Gastrocnemius medialis (tissue), 4 donors: ENCODE measurements around the gene LMNTD1.

Experiments
- CTCF ChIP-seq, 5 experiments: fragments of 450-650 bp in 3 of 5; fragments of 200-600 bp in 2 of 5; sonication (generic) in 2 of 5; IDR thresholded peaks in 4 of 5; conservative IDR thresholded peaks in 1 of 5; 1 replicate in 4 of 5; 2 replicates in 1 of 5; pipeline ENCODE4 v1.5.1; 2016 to 2019; ENCODE audit warnings: antibody characterized with exemption in 5 of 5, mild to moderate bottlenecking in 3 of 5, moderate library complexity in 3 of 5
- POLR2A ChIP-seq, 2 donors: fragments of 450-650 bp; IDR thresholded peaks; one replicate each; pipeline ENCODE4 v1.6.1; 2017; ENCODE audit warnings: antibody characterized with exemption in 2 of 2, mild to moderate bottlenecking in 2 of 2, moderate library complexity in 2 of 2

- TF ChIP-seq CTCF (IDR thresholded peaks at IDR 0.05 in 4 of 5, conservative IDR thresholded peaks at IDR 0.05 in 1 of 5) = no peak
- no peak for TF ChIP-seq POLR2A (IDR thresholded peaks at IDR 0.05)
Measured at GRCh38 chr12:25553098-25553497, at the start of gene LMNTD1.
